Keratinocyte (primary cell): ENCODE results near the gene MYO1D. TPM values are rescaled to one million over a fixed set of nuclear protein-coding genes. Genes with fewer than 3 reads are reported as not detected.

Experiments
- DNase-seq: peaks from one replicate; pipeline ENCODE4 v3.0.0-alpha.2; 2011; ENCODE audit warnings: low read depth, missing footprints, low spot score
- FAIRE-seq: peaks from 2 replicates; lab custom pipeline; 2011; peaks lifted over from hg19 to GRCh38; lab: Jason Lieb, UNC
- H2AFZ ChIP-seq: 2 replicates; pipeline ENCODE4 v1.6.0; 2012; ENCODE audit warnings: low read length, control low read depth, inconsistent platforms; ENCODE audit not compliant: control insufficient read depth
- H3K27ac ChIP-seq: 2 replicates; pipeline ENCODE4 v1.5.1; 2011; ENCODE audit warnings: low read length; ENCODE audit not compliant: control insufficient read depth, insufficient read depth
- H3K27me3 ChIP-seq: 3 replicates; pipeline ENCODE4 v1.6.0; 2011; ENCODE audit warnings: low read length; ENCODE audit not compliant: control insufficient read depth, insufficient read depth; ENCODE audit errors: extremely low read depth
- H3K36me3 ChIP-seq, 2 experiments: 2 replicates in 1 of 2; 3 replicates in 1 of 2; pipeline ENCODE4 v1.5.1; 2011; ENCODE audit warnings: low read length in 2 of 2, mild to moderate bottlenecking in 1 of 2; ENCODE audit not compliant: control insufficient read depth in 2 of 2, insufficient read depth in 2 of 2; ENCODE audit errors: extremely low read depth in 1 of 2
- H3K4me1 ChIP-seq: 3 replicates; pipeline ENCODE4 v1.5.1; 2011; ENCODE audit warnings: low read length; ENCODE audit not compliant: control insufficient read depth, insufficient read depth; ENCODE audit errors: extremely low read depth
- H3K4me2 ChIP-seq: 3 replicates; pipeline ENCODE4 v1.6.0; 2011; ENCODE audit warnings: low read depth, low read length; ENCODE audit not compliant: control insufficient read depth, insufficient read depth; ENCODE audit errors: extremely low read depth
- H3K4me3 ChIP-seq, 3 experiments: fragments of 200-600 bp in 1 of 3; sonication (generic) in 1 of 3; 2 replicates in 2 of 3; 3 replicates in 1 of 3; pipeline ENCODE4 v1.5.1; 2011 to 2016; ENCODE audit warnings: low read length in 3 of 3, mild to moderate bottlenecking in 3 of 3, control low read depth in 2 of 3, inconsistent platforms in 1 of 3, low read depth in 1 of 3, mixed read lengths in 1 of 3, mixed run types in 1 of 3, moderate library complexity in 1 of 3; ENCODE audit not compliant: control insufficient read depth in 2 of 3, insufficient read depth in 2 of 3; ENCODE audit errors: extremely low read depth in 1 of 3
- H3K79me2 ChIP-seq: 2 replicates; pipeline ENCODE4 v1.6.0; 2012; ENCODE audit warnings: low read length; ENCODE audit not compliant: control insufficient read depth, insufficient read depth
- H3K9ac ChIP-seq: 3 replicates; pipeline ENCODE4 v1.6.0; 2011; ENCODE audit warnings: low read length; ENCODE audit not compliant: control insufficient read depth, insufficient read depth; ENCODE audit errors: extremely low read depth
- H3K9me1 ChIP-seq: 3 replicates; pipeline ENCODE4 v1.6.0; 2011; ENCODE audit warnings: low read length; ENCODE audit not compliant: control insufficient read depth, insufficient read depth; ENCODE audit errors: extremely low read depth
- H3K9me3 ChIP-seq: 2 replicates; pipeline ENCODE4 v1.5.1; 2012; ENCODE audit warnings: low read depth, low read length; ENCODE audit not compliant: control insufficient read depth
- H4K20me1 ChIP-seq: 3 replicates; pipeline ENCODE4 v1.6.0; 2011; ENCODE audit warnings: low read length; ENCODE audit not compliant: control insufficient read depth, insufficient read depth; ENCODE audit errors: extremely low read depth
- EZH2 ChIP-seq: IDR thresholded peaks from one replicate; pipeline ENCODE4 v1.6.1; 2012; ENCODE audit warnings: inconsistent platforms, mild to moderate bottlenecking, low read length, moderate library complexity
- dilution Hi-C: fragments of 300-500 bp; cut with MboI; formaldehyde crosslinking; loops from one replicate; pipeline ENCODE4 v1.7.0; 2020; ENCODE audit warnings: low sequenced_read_pairs; ENCODE audit not compliant: extremely low pct_ligation_motif_present
- polyA plus RNA-seq, 5 experiments: library from polyadenylated mRNA; depleted of rRNA in 3 of 5; stranded (reverse) in 3 of 5; stranded (forward) in 1 of 5; unstranded in 1 of 5; fragments of >200 nt; gene quantifications; 1 replicate in 1 of 5; 2 replicates in 3 of 5; 3 replicates in 1 of 5; pipeline versions ENCODE4 v1.2.1 to v1.2.3, GENCODE V29; 2011 to 2012; ENCODE audit warnings: missing spikeins in 2 of 5, low read depth in 1 of 5, low replicate concordance in 1 of 5
- TF ChIP-seq, protein P1 (sequence below), 3 experiments: IDR thresholded peaks in 1 of 3; conservative IDR thresholded peaks in 1 of 3; optimal IDR thresholded peaks in 1 of 3; 2 replicates in 2 of 3; 3 replicates in 1 of 3; pipeline versions ENCODE3 to v1.5.1; 2011; ENCODE audit warnings: low read length in 3 of 3, mild to moderate bottlenecking in 3 of 3, moderate library complexity in 2 of 3, control low read depth in 1 of 3, inconsistent platforms in 1 of 3; ENCODE audit not compliant: insufficient read depth in 2 of 3; ENCODE audit errors: extremely low read depth in 1 of 3

The MYO1D gene
- polyA plus RNA-seq, 1 donor (not counting 4 experiments of a cell fraction or from before 2014, with no cell fraction given): 33.7 TPM

- H2AFZ ChIP-seq: no peak overlapping the region
- dilution Hi-C loops: no loop called here
- FAIRE-seq: no peak
These were observed 368.0 kb downstream of the MYO1D start for GRCh38 chr17:32508926-32509325.

GRCh38 chr17:32504166-32504990 is 372.5 kb downstream of the MYO1D start:
- DNase-seq: no peak
- Histone ChIP-seq H3K4me3 (no peak overlapping the region), H3K4me1 (peaks cover 18% of the 10 kb centered on the region), H2AFZ (no peak overlapping the region), H3K79me2 (no peaks in the 10 kb centered on the region), H3K4me2 (no peak overlapping the region), H3K27me3 (no peaks in the 10 kb centered on the region), H3K9me3 (no peaks in the 10 kb centered on the region), H3K27ac (no peak overlapping the region), H3K9ac (no peak overlapping the region), H4K20me1 (no peaks in the 10 kb centered on the region), H3K9me1 (no peaks in the 10 kb centered on the region), H3K36me3 (no peaks in the 10 kb centered on the region)
- no peak for TF ChIP-seq EZH2
- TF ChIP-seq, protein P1, sequence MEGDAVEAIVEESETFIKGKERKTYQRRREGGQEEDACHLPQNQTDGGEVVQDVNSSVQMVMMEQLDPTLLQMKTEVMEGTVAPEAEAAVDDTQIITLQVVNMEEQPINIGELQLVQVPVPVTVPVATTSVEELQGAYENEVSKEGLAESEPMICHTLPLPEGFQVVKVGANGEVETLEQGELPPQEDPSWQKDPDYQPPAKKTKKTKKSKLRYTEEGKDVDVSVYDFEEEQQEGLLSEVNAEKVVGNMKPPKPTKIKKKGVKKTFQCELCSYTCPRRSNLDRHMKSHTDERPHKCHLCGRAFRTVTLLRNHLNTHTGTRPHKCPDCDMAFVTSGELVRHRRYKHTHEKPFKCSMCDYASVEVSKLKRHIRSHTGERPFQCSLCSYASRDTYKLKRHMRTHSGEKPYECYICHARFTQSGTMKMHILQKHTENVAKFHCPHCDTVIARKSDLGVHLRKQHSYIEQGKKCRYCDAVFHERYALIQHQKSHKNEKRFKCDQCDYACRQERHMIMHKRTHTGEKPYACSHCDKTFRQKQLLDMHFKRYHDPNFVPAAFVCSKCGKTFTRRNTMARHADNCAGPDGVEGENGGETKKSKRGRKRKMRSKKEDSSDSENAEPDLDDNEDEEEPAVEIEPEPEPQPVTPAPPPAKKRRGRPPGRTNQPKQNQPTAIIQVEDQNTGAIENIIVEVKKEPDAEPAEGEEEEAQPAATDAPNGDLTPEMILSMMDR (optimal IDR thresholded peaks at IDR 0.05 in 1 of 3, IDR thresholded peaks at IDR 0.05 in 1 of 3, conservative IDR thresholded peaks at IDR 0.05 in 1 of 3; ENCODE audit: extremely low read depth in 1 of 3, insufficient read depth in 2 of 3, low read length in 3 of 3): no peak
- no peak for FAIRE-seq
- dilution Hi-C loops: no loop called here

More at GRCh38 chr17:32508926-32509325, 368.0 kb downstream of the MYO1D start:
- Histone ChIP-seq H3K36me3 (no peaks in the 10 kb centered on the region), H3K79me2 (no peaks in the 10 kb centered on the region), H3K9me3 (no peaks in the 10 kb centered on the region), H3K9ac (no peak overlapping the region), H3K9me1 (no peaks in the 10 kb centered on the region), H3K4me1 (peaks cover 5% of the 10 kb centered on the region), H3K27me3 (no peaks in the 10 kb centered on the region), H4K20me1 (no peaks in the 10 kb centered on the region), H3K4me2 (no peak overlapping the region), H3K27ac (no peak overlapping the region), H3K4me3 (no peak overlapping the region)
- TF ChIP-seq, protein P1 (optimal IDR thresholded peaks at IDR 0.05 in 1 of 3, IDR thresholded peaks at IDR 0.05 in 1 of 3, conservative IDR thresholded peaks at IDR 0.05 in 1 of 3; ENCODE audit: extremely low read depth in 1 of 3, insufficient read depth in 2 of 3, low read length in 3 of 3): no peak
- no peak for TF ChIP-seq EZH2
- DNase-seq: no peak
